ENCODE measurements around the gene ELMO1.

Gene ELMO1

GRCh38 chr7:37379546-37380277 is 69.0 kb downstream of the ELMO1 start:
- no peak for DNase-seq
- no peak for TF ChIP-seq CTCF (IDR thresholded peaks at IDR 0.05; ENCODE audit: low read depth, low read length)
- no peak overlapping the region for H3K4me3 ChIP-seq (ENCODE audit: low read depth, low read length)
- H3K27ac ChIP-seq = no peak overlapping the region
- no peaks in the 10 kb centered on the region for H3K27me3 ChIP-seq (ENCODE audit: insufficient read depth, low read depth, severe bottlenecking)
- H3K36me3 ChIP-seq = no peaks in the 10 kb centered on the region
- peaks cover 5% of the 10 kb centered on the region for H3K9me3 ChIP-seq (ENCODE audit: severe bottlenecking)

GRCh38 chr7:37377231-37377630 is 71.4 kb downstream of the ELMO1 start:
- Histone ChIP-seq H3K27me3 (ENCODE audit: insufficient read depth, low read depth, severe bottlenecking) (no peaks in the 10 kb centered on the region), H3K4me3 (ENCODE audit: low read depth, low read length) (no peak overlapping the region), H3K9me3 (ENCODE audit: severe bottlenecking) (peaks cover 5% of the 10 kb centered on the region), H3K36me3 (no peaks in the 10 kb centered on the region), H3K27ac (no peak overlapping the region)
- no peak for DNase-seq
- TF ChIP-seq CTCF (IDR thresholded peaks at IDR 0.05; ENCODE audit: low read depth, low read length) = no peak

- Histone ChIP-seq H3K27me3 (ENCODE audit: insufficient read depth, low read depth, severe bottlenecking) (no peaks in the 10 kb centered on the region), H3K27ac (no peak overlapping the region), H3K36me3 (no peaks in the 10 kb centered on the region), H3K9me3 (ENCODE audit: severe bottlenecking) (peaks cover 5% of the 10 kb centered on the region), H3K4me3 (ENCODE audit: low read depth, low read length) (no peak overlapping the region)
- no peak for TF ChIP-seq CTCF (IDR thresholded peaks at IDR 0.05; ENCODE audit: low read depth, low read length)
- DNase-seq = no peak
Observed at GRCh38 chr7:37376386-37376785, 72.3 kb downstream of the ELMO1 start.

- Histone ChIP-seq H3K36me3 (no peaks in the 10 kb centered on the region), H3K27ac (no peak overlapping the region), H3K9me3 (ENCODE audit: severe bottlenecking) (peaks cover 5% of the 10 kb centered on the region), H3K27me3 (ENCODE audit: insufficient read depth, low read depth, severe bottlenecking) (no peaks in the 10 kb centered on the region), H3K4me3 (ENCODE audit: low read depth, low read length) (no peak overlapping the region)
- no peak for DNase-seq
- no peak for TF ChIP-seq CTCF (IDR thresholded peaks at IDR 0.05; ENCODE audit: low read depth, low read length)
Observed at GRCh38 chr7:37372750-37373149, 75.9 kb downstream of the ELMO1 start.

- no peak overlapping the region for H3K4me3 ChIP-seq (ENCODE audit: low read depth, low read length)
- no peak for TF ChIP-seq CTCF (IDR thresholded peaks at IDR 0.05; ENCODE audit: low read depth, low read length)
- peaks cover 5% of the 10 kb centered on the region for H3K9me3 ChIP-seq (ENCODE audit: severe bottlenecking)
- no peaks in the 10 kb centered on the region for H3K36me3 ChIP-seq
- H3K27me3 ChIP-seq (ENCODE audit: insufficient read depth, low read depth, severe bottlenecking) = no peaks in the 10 kb centered on the region
- DNase-seq = no peak
- no peak overlapping the region for H3K27ac ChIP-seq
Observed at GRCh38 chr7:37371755-37372154, 76.9 kb downstream of the ELMO1 start.

GRCh38 chr7:37369906-37370305 is 78.8 kb downstream of the ELMO1 start:
- no peak overlapping the region for H3K27ac ChIP-seq
- DNase-seq = no peak
- H3K4me3 ChIP-seq (ENCODE audit: low read depth, low read length) = no peak overlapping the region
- no peaks in the 10 kb centered on the region for H3K36me3 ChIP-seq
- H3K27me3 ChIP-seq (ENCODE audit: insufficient read depth, low read depth, severe bottlenecking) = no peaks in the 10 kb centered on the region
- no peaks in the 10 kb centered on the region for H3K9me3 ChIP-seq (ENCODE audit: severe bottlenecking)
- no peak for TF ChIP-seq CTCF (IDR thresholded peaks at IDR 0.05; ENCODE audit: low read depth, low read length)

All from WERI-Rb-1 (cell line).